Measurements from ENCODE around the gene GNAL. TPM values are rescaled to one million over a fixed set of nuclear protein-coding genes. Genes with fewer than 3 reads are reported as not detected.

The GNAL gene
- total and polyA plus RNA-seq, 7 donors, result 0.90 to 30.8 (median 5.5) TPM

DNA sequence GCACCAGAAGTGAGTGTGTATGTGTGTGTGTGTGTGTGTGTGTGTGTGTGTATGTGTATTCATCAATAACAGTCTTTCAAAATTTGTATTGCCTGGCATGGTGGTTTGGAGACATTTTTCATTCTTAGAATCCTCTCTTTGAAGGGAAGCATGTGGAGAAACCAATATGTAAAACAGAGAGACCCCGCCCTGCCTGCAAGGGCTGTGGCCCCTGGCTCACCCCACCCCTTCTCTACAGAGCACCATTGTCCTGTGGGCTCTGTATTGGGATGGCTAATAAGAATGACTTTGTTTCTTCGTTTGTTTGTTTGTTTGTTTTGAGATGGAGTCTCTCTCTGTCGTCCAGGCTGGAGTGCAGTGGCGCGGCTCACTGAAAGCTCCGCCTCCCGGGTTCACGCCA, 65.9 kb downstream of the GNAL start:
- intact Hi-C loops (cut with DNase I), result loop anchor here in 1 of 2 donors (5.0 kb wide), 1 partner anchor 408 kb away; no protein-coding TSS in a partner anchor
- ATAC-seq, result no peak
- 82 to 90% (median 87%) methylated on average over 8 of the region's 8 CpGs for WGBS, 3 donors

GRCh38 chr18:11757084-11757590, 68.1 kb downstream of the GNAL start:
- H3K27me3 ChIP-seq (ENCODE audit: insufficient read depth in 3 of 3, low read length in 2 of 3), result peaks cover 0 to 19% (median 5%) of the 10 kb centered on the region in 3 donors
- intact Hi-C loops (cut with DNase I), result loop anchor here in 1 of 2 donors (5.0 kb wide), 1 partner anchor 410 kb away; no protein-coding TSS in a partner anchor
- H3K4me1 ChIP-seq, result no peaks in the 10 kb centered on the region
- H3K9me3 ChIP-seq, result no peaks in the 10 kb centered on the region
- 78 to 79% (median 78%) methylated on average over 5 of the region's 5 CpGs for WGBS, 3 donors
- DNase-seq, result no peak
- TF ChIP-seq, protein P1, sequence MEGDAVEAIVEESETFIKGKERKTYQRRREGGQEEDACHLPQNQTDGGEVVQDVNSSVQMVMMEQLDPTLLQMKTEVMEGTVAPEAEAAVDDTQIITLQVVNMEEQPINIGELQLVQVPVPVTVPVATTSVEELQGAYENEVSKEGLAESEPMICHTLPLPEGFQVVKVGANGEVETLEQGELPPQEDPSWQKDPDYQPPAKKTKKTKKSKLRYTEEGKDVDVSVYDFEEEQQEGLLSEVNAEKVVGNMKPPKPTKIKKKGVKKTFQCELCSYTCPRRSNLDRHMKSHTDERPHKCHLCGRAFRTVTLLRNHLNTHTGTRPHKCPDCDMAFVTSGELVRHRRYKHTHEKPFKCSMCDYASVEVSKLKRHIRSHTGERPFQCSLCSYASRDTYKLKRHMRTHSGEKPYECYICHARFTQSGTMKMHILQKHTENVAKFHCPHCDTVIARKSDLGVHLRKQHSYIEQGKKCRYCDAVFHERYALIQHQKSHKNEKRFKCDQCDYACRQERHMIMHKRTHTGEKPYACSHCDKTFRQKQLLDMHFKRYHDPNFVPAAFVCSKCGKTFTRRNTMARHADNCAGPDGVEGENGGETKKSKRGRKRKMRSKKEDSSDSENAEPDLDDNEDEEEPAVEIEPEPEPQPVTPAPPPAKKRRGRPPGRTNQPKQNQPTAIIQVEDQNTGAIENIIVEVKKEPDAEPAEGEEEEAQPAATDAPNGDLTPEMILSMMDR (IDR thresholded peaks at IDR 0.05), result no peak
- H3K27ac ChIP-seq, result no peak overlapping the region
- ATAC-seq, result no peak
- no peaks in the 10 kb centered on the region for H3K36me3 ChIP-seq (ENCODE audit: insufficient read depth in 1 of 2, low read depth in 1 of 2)
- no peak overlapping the region for H3K4me3 ChIP-seq

More for the DNA sequence above, 65.9 kb downstream of the GNAL start:
- Histone ChIP-seq H3K9me3 (no peaks in the 10 kb centered on the region), H3K27me3 (ENCODE audit: insufficient read depth in 3 of 3, low read length in 2 of 3) (peaks cover 0 to 40% (median 14%) of the 10 kb centered on the region in 3 donors), H3K27ac (no peak overlapping the region), H3K4me3 (no peak overlapping the region), H3K36me3 (ENCODE audit: insufficient read depth in 1 of 2, low read depth in 1 of 2) (no peaks in the 10 kb centered on the region), H3K4me1 (no peaks in the 10 kb centered on the region)
- TF ChIP-seq, protein P1 (IDR thresholded peaks at IDR 0.05), result no peak
- DNase-seq, result no peak

- TF ChIP-seq, protein P1 (IDR thresholded peaks at IDR 0.05), result no peak
- no peaks in the 10 kb centered on the region for H3K4me1 ChIP-seq
- no peaks in the 10 kb centered on the region for H3K9me3 ChIP-seq
- ATAC-seq, result no peak
- 76 to 87% (median 80%) methylated on average over 10 of the region's 10 CpGs for WGBS, 3 donors
- no peak for DNase-seq
- intact Hi-C loops (cut with DNase I), result loop anchor here in 1 of 2 donors (5.0 kb wide), 1 partner anchor 412 kb away; no protein-coding TSS in a partner anchor
- H3K4me3 ChIP-seq, result no peak overlapping the region
- H3K27ac ChIP-seq, result no peak overlapping the region
- H3K36me3 ChIP-seq (ENCODE audit: insufficient read depth in 1 of 2, low read depth in 1 of 2), result no peaks in the 10 kb centered on the region
- no peaks in the 10 kb centered on the region for H3K27me3 ChIP-seq (ENCODE audit: insufficient read depth in 3 of 3, low read length in 2 of 3)
These were observed 70.4 kb downstream of the GNAL start for GRCh38 chr18:11759456-11759855.

DNA sequence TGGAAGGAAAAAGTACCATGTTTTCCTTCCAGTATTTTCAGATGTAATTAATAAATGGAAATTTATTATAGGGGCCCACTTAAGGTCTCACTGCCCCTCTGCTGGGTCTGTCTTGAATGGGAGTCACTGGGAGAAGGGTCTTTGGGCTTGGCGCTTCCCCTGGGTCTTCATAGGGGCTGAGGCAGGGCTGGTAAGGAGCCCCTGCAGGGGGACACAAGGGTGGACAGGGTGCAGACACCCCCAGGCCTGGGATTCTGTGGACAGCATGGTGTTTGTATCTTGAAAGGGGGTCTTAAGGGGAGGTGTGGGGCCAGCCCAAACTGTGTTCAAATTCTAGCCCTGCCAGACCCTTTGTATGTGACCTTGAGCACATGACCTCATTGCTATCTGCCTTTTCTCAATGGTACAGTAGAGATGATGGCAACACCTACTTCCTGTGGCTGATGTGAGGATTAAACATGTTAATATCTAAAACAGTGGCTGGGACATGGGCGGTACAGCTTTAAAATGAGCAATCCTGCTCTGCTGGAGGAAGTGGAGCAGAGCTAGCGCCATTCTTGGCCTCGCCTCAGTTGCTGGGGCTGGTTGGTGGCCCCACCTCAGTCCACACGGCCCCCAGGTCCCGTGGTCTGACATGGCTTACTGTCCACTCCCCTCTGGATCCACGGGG, 71.6 kb downstream of the GNAL start:
- Histone ChIP-seq H3K9me3 (no peaks in the 10 kb centered on the region), H3K27me3 (ENCODE audit: insufficient read depth in 3 of 3, low read length in 2 of 3) (no peaks in the 10 kb centered on the region), H3K4me3 (no peak overlapping the region), H3K36me3 (ENCODE audit: insufficient read depth in 1 of 2, low read depth in 1 of 2) (no peaks in the 10 kb centered on the region), H3K27ac (no peak overlapping the region), H3K4me1 (no peaks in the 10 kb centered on the region)
- WGBS, 3 donors, result 74 to 82% (median 76%) methylated on average over 7 of the region's 7 CpGs
- ATAC-seq (no peak), DNase-seq (no peak)
- TF ChIP-seq, protein P1 (IDR thresholded peaks at IDR 0.05), result no peak
- intact Hi-C loops (cut with DNase I), result no loop called here

Data from psoas muscle (tissue), 8 donors.